SJCRH30 (cell line): ENCODE results near the gene ARL10. TPM values are rescaled to one million over a fixed set of nuclear protein-coding genes. Genes with fewer than 3 reads are reported as not detected.

Experiments
- DNase-seq, 2 experiments: peaks; one replicate each; pipeline ENCODE4 v3.0.0-alpha.2; 2015 to 2020
- H3K27ac ChIP-seq: fragments of 250-450 bp; sonication (Bioruptor Pico); 2 replicates; pipeline ENCODE4 v1.5.1; 2020; ENCODE audit warnings: mild to moderate bottlenecking, moderate library complexity
- H3K27me3 ChIP-seq: fragments of 250-450 bp; sonication (Bioruptor Pico); 2 replicates; pipeline ENCODE4 v1.5.1; 2020; ENCODE audit warnings: mild to moderate bottlenecking, moderate library complexity
- H3K36me3 ChIP-seq: fragments of 250-450 bp; sonication (Bioruptor Pico); 2 replicates; pipeline ENCODE4 v1.5.1; 2020; ENCODE audit warnings: mild to moderate bottlenecking, moderate library complexity
- H3K4me1 ChIP-seq: fragments of 250-450 bp; sonication (Bioruptor Pico); 2 replicates; pipeline ENCODE4 v1.5.1; 2020; ENCODE audit warnings: mild to moderate bottlenecking, moderate library complexity
- H3K4me3 ChIP-seq: fragments of 250-450 bp; sonication (Bioruptor Pico); 2 replicates; pipeline ENCODE4 v1.5.1; 2020; ENCODE audit warnings: mild to moderate bottlenecking, moderate library complexity
- H3K9me3 ChIP-seq: fragments of 250-450 bp; sonication (Bioruptor Pico); replicated peaks from 2 replicates; pipeline ENCODE4 v1.5.1; 2020; ENCODE audit warnings: mild to moderate bottlenecking, moderate library complexity
- total RNA-seq: library from RNA; depleted of rRNA; stranded (reverse); fragments of >200 nt; shearing (Covaris generic); gene quantifications from 2 replicates; pipeline ENCODE4 v1.2.3, GENCODE V29; 2014; rRNA removed

Gene ARL10, protein sequence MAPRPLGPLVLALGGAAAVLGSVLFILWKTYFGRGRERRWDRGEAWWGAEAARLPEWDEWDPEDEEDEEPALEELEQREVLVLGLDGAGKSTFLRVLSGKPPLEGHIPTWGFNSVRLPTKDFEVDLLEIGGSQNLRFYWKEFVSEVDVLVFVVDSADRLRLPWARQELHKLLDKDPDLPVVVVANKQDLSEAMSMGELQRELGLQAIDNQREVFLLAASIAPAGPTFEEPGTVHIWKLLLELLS
- total RNA-seq = 5.7 and 6.5 TPM in 2 replicates

DNA sequence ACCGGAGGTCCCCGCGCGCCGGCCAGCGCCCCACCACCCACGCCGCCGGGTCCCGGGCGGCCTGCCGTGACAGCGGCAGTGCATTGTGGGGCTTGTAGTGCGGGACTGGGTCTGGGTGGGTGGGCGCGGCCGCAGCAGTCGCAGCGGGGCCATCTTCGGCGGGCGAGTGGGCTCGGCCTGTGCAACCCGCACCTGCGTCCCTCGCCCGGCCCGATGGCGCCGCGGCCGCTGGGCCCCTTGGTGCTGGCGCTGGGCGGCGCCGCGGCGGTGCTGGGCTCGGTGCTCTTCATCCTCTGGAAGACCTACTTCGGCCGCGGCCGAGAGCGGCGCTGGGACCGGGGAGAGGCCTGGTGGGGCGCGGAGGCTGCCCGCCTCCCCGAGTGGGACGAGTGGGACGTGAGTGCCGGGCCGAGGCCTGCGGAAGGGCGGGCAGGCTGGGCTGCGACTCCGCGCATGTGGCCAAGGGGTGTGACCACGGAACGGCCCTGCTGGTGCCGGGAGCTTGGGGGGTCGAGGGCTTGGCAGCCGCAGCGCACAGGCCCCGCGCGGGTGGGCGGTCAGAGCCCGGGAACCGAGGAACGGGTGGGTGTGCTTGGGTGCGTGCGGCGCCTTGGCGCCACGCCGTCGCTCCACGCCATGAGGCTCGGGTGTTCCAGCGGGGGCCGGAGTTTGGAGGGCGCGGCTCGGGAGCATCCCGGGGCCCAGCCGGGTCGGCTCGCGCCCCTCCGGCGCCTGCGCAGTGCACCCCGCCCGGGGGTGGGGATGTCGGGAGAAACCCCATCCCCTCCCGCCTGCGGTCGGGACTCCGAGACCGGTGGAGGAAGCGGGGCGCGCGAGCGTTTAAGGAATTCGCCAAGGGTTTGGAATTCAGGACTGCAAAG is at the start of gene ARL10:
TSS of gene ARL10 (plus strand) at position 137 of the 881 bp plus-strand sequence. CDS start at position 214, 77 bp downstream.
- Histone ChIP-seq H3K4me3 (peak within 1 kb of the TSS; percentile 69), H3K27ac (no peak within 1 kb of the TSS; the same call in 1 of the 2 replicates), H3K27me3 (no peaks in the 10 kb centered on the region), H3K9me3 (no peaks in the 10 kb centered on the region), H3K36me3 (no peaks in the 10 kb centered on the region), H3K4me1 (no peaks in the 10 kb centered on the region; the same call in 1 of the 2 replicates)
- peak; percentile 52 to 59 for DNase-seq

DNA sequence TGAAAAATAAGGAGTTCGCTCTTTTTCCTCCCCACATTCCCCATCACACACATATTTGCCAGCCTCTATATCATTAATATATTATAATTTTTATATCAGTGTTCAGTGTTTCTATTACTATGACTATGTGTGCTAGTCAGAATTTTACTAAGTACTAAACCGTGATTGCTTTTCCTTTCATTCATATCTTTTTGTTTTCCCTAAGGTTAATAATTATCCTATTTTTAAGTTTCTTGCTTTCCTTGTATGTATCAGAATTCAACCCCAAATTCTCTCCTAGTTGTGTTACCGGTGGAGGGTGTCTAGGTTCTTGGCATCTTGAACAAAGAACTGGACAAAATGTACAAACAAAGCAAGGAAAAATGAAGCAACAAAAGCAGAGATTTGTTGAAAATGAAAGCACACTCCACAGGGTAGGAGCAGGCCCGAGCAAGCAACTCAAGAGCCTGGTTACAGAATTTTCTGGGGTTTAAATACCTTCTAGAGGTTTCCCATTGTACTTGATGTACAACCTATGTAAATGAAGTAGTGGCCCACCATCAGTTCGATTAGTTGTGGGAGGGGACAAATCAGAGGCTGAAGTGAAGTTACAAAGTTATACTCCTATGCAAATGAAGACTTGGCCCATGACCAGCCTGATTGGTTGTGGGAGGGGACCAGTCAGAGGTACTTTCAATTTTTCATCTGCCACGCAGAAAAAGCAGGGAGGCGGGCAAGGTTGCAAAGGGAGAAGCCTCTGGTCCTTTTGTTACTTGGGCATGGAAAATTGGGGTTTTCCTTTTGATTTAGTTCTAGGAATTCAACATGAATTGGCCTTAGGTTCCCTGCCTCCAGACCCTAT is 47.5 kb upstream of the ARL10 start:
- H3K4me3 ChIP-seq = no peak overlapping the region
- no peak overlapping the region for H3K27ac ChIP-seq
- no peak for DNase-seq
- no peaks in the 10 kb centered on the region for H3K4me1 ChIP-seq
- H3K36me3 ChIP-seq = peaks cover 32% of the 10 kb centered on the region
- H3K9me3 ChIP-seq = no peaks in the 10 kb centered on the region
- no peaks in the 10 kb centered on the region for H3K27me3 ChIP-seq

DNA sequence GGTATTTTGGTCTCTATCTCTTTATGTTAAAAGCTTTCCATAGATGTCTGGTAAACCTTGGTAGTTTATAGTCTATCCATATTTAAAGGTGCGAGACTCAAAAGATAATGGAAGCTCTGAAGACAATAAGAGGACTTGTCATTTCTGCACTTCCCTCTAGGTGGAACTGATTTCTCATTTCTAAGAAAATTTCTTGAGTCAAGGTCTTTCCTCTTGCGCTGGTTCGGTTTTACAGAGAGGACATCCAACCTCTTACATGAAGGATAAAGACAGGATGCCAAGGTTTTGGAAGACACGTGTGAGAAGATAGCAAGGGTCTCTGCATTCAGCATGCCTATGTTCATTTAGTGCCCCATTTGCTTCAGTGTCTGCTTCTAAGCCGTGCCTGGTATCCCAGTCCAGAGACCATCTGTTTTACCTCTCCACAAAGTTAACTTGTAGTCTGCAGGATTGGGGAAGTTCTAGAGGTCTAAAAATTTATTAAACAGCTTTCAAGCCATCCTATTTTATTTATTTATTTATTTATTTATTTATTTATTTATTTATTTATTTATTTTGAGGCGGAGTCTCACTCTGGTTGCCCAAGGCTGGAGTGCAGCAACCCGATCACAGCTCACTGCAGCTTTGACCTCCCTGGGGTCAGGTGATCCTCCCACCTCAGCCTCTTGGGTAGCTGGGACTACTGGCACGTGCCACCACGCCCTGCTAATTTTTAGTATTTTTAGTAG is 45.3 kb upstream of the ARL10 start:
- no peak for DNase-seq

DNA sequence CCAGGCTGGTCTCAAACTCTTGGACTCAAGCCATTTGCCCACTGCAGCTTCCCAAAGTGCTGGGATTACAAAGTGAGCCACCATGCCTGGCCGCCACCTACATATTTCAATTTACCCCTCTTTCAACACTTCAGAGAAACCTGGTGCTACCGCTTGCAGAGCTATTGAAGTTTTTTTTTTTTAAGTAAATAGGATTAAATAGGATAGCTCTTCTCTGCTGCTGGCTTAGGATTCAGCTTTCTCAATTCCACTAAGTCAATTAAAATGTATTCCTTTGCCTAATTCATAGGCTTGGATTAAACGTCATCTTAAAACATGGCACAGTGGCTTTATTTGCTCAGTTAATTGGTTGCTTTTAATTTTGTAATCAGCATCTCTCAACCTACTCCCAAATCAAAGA is 44.7 kb upstream of the ARL10 start:
- no peaks in the 10 kb centered on the region for H3K9me3 ChIP-seq
- H3K27me3 ChIP-seq = no peaks in the 10 kb centered on the region
- H3K4me3 ChIP-seq = no peak overlapping the region
- DNase-seq = no peak
- no peak overlapping the region for H3K27ac ChIP-seq
- H3K4me1 ChIP-seq = no peaks in the 10 kb centered on the region
- H3K36me3 ChIP-seq = peaks cover 42% of the 10 kb centered on the region

More for the DNA sequence above, 45.3 kb upstream of the ARL10 start:
- Histone ChIP-seq H3K4me1 (no peaks in the 10 kb centered on the region), H3K27ac (no peak overlapping the region), H3K9me3 (no peaks in the 10 kb centered on the region), H3K36me3 (peaks cover 39% of the 10 kb centered on the region), H3K27me3 (no peaks in the 10 kb centered on the region), H3K4me3 (no peak overlapping the region)

DNA sequence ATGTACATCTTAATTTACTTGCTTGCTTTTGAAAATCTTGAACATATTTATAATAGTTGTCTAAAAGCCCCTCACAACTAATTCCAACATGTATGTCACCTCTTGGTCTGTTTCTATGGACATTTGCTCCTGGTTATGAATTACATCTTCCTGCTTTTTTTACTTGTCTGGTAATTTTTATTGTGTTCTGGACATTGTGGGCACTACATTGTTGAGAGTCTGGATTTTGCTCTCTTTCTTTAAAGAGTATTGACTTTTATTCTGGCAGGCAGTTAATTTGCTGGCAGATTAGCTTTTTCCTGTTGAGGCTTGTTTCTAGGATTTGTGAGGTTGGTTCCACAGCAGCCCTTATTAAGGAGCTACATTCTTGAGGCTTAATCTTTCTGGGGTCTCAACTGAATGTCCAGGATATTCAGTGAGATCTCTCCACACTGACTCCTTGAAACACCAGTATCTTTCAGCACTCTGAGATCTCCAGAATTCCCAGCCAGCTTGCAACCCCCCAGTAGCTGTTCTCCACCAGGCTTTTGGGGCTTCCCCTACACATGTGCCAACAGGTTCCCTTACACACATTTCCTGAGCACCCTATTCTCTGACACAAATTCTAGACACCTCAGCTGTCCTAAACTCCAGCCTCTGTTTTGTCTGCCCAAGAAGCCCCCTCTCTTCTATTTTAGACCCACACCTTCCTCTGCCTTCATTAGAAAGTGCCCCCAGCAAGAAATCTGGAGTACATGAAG is 31.1 kb upstream of the ARL10 start:
- no peak overlapping the region for H3K4me3 ChIP-seq
- H3K9me3 ChIP-seq = 0 out of 2 replicates have a peak, but pooled peaks cover 3% of the 10 kb centered on the region
- H3K27ac ChIP-seq = no peak overlapping the region
- no peak for DNase-seq
- H3K4me1 ChIP-seq = no peaks in the 10 kb centered on the region
- no peaks in the 10 kb centered on the region for H3K27me3 ChIP-seq
- peaks cover 18% of the 10 kb centered on the region for H3K36me3 ChIP-seq

DNA sequence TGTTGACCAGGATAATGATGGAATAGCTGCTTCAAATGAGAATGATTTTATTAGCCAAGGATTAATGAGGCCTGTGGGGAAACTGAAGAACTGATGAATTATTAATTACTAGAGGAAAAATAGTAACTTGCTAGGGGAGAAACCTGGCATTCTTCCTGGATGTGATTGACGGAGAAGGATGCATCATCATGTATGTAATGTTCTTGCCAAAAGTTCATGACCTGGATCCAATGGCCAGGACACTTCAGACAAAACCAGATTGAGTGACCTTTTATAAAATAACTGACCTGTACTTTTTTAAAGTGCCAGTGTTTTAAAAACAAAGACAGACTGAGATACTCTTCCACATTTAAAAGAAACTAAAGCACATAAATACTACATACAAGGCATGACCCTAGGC is 27.4 kb upstream of the ARL10 start:
- Histone ChIP-seq H3K4me1 (no peaks in the 10 kb centered on the region), H3K36me3 (peaks cover 20% of the 10 kb centered on the region), H3K27me3 (no peaks in the 10 kb centered on the region), H3K27ac (no peak overlapping the region), H3K9me3 (0 out of 2 replicates have a peak, but pooled peaks cover under 1% of the 10 kb centered on the region), H3K4me3 (no peak overlapping the region)
- DNase-seq = no peak

DNA sequence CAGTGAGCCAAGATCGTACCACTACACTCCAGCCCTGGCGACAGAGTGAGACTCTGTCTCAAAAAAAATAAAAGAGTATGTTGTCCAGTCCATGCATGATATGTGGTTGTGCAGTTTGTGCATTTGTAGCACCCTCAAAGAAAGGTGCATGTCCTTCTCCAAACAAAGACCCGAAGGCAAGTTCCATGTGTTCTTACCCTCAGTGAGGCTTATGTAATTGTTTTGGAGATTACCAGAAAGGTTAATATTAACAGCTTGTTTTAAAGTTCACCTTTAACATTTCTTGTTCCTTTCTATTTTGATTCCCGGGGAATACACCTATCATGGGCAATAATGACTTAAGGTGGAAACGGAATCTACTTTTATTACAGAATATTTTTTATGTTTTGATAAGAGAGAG is 26.0 kb upstream of the ARL10 start:
- H3K36me3 ChIP-seq = peaks cover 17% of the 10 kb centered on the region
- H3K27ac ChIP-seq = no peak overlapping the region
- no peak for DNase-seq
- no peak overlapping the region for H3K4me3 ChIP-seq
- no peaks in the 10 kb centered on the region for H3K9me3 ChIP-seq
- H3K4me1 ChIP-seq = no peaks in the 10 kb centered on the region
- no peaks in the 10 kb centered on the region for H3K27me3 ChIP-seq

DNA sequence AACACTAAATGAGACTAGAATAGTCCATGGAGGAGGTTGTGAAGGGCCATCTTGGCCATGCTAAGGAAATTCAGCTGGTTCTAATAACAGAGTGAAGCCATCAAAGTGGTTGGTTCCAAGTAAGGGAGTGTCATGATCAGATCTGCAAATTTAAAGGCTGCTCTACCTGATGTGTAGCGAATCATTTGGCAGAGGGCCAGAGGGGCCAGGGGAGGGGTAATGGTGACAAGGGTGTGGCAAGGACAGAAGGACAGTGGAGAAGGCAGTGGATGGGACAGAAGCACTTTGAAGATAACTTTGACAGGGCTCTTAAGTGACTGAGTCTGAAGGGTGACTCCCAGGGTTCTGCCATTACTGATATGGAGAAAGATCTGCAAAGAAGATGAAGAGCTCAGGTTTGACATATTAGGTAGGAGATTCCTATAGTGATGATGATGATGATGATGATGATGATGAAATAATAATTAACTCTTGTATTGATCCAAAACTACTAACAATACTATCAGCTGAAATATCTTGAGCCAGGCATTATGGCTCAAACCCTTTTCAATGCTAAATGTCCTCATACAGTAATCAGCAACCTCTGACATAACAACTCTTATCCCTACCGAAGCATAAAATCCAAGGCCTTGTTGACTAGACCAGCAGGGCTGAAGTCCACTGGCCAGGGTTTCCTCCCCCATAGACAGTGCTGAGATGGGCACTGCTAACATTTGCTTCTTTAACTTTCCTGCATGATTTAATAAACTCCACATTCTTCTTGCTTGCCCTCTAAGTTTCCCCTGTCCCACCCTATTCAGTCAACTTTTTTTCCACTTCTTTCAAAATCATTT is 23.7 kb upstream of the ARL10 start:
- Histone ChIP-seq H3K36me3 (peaks cover 27% of the 10 kb centered on the region), H3K4me3 (no peak overlapping the region), H3K27me3 (no peaks in the 10 kb centered on the region), H3K27ac (no peak overlapping the region), H3K4me1 (no peaks in the 10 kb centered on the region), H3K9me3 (no peaks in the 10 kb centered on the region)
- no peak for DNase-seq

DNA sequence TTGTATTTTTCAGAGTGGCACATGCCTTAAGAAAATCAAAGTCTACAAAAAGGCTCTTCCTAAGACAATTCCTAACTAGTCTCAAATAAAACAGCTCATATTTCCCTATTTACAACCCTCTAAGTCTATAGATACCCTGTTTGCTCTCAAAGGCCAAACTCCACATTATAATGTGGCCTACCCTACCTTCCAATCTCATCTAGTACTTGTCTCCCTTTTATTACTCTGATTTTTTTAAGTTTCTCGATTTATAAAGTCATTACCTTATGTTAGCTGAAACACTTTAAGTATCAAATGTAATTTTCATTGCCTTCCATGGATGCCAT is 23.2 kb upstream of the ARL10 start:
- DNase-seq = no peak
- Histone ChIP-seq H3K4me1 (no peaks in the 10 kb centered on the region), H3K4me3 (no peak overlapping the region), H3K9me3 (no peaks in the 10 kb centered on the region), H3K27ac (no peak overlapping the region), H3K36me3 (peaks cover 26% of the 10 kb centered on the region), H3K27me3 (no peaks in the 10 kb centered on the region)

DNA sequence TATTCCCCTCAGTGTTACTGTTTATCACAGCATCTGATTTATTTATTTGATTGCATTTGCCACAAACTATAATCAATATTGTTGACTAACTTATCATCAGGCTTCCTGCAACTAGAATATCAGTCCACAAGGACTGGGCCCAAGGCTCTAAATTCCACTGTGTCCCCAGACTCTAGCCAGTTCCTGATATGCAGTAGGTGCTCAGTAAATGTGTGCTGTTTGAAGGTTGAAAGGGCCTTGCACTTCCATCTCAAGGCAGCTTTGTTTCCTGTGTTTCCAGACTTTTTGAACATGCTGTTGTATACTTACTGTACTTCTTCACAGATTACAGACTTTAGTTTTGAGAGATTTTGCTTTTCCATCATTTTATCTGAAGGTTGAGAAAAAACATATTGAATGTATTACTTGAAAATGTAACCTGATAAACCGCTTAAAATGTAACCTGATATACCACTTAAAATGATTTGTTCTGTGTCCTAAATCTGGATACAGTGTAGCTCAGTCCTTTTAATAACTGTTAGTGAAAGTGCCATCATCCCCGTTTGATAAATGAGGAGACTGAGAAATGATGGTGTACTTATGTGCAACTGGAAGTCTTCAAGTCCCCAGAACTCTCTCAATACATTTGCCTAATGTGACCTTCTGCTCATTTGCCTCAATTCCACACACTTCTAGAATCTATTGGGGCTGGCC is 22.4 kb upstream of the ARL10 start:
- Histone ChIP-seq H3K4me1 (no peaks in the 10 kb centered on the region), H3K4me3 (no peak overlapping the region), H3K27ac (no peak overlapping the region), H3K36me3 (peaks cover 28% of the 10 kb centered on the region), H3K9me3 (no peaks in the 10 kb centered on the region), H3K27me3 (no peaks in the 10 kb centered on the region)
- DNase-seq = no peak

DNA sequence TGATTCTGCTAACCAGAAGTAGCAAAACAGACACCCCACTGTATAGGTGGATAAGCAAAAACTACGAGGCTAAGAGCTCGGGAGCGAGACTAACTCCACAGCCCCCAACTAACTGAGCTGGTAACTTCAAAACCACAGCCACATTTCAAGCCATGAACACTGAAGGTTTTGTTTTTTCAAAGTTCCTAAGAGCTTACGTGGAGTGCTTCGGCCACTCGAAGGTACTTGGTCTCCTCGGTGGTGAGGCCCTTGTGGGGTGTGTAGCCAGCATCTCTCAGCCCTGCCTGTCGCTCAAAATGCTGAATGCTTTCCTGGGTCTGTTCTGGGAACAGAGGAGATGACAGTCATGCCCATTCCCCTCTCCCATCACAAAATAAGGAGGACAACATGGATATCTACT is 14.9 kb upstream of the ARL10 start:
- H3K36me3 ChIP-seq = peaks cover 67% of the 10 kb centered on the region
- no peaks in the 10 kb centered on the region for H3K9me3 ChIP-seq
- no peak overlapping the region for H3K4me3 ChIP-seq
- H3K27ac ChIP-seq = no peak overlapping the region
- peaks cover 14% of the 10 kb centered on the region for H3K4me1 ChIP-seq
- no peaks in the 10 kb centered on the region for H3K27me3 ChIP-seq
- DNase-seq = no peak

DNA sequence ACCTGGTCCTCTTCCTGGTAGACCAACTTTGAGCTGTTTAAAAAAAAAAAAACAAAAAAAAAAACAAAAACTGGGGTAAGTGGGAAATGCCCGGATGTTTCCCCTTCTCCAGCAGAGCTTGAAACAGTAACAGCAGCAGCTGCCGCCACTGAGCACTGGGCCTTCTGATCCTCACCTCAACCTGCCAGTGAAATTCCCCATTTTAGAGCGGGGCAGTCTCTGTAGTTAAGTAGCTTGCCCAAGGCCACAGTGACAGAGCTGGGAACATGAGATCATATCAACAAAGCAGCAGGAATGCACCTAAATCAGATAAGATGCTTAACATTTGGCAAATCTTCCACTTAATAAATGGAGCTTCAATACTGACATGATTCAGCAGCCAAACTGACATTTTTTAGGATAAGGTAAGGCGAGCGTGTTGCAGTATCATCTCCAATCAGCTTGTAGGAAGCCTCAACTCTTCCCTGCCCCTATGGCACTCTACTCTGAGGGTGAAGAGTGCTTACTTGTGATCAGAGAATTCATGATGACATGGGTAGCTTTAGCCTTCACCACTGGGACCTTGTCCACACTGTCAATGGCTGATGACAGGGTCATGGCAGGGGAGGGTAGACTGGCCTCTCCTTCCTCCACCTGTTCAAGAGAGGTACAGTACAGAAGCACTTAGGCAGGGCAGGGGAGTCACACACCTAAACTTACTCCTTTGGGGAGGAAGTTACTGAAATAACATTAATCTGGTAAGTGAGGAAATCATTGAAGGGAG is 13.0 kb upstream of the ARL10 start:
- no peak for DNase-seq
- Histone ChIP-seq H3K27ac (no peak overlapping the region), H3K4me1 (peaks cover 17% of the 10 kb centered on the region), H3K36me3 (peaks cover 60% of the 10 kb centered on the region), H3K4me3 (no peak overlapping the region), H3K27me3 (no peaks in the 10 kb centered on the region), H3K9me3 (no peaks in the 10 kb centered on the region)
